Gastrocnemius medialis (tissue), 4 donors: ENCODE measurements around the gene ARHGAP29. TPM values are rescaled to one million over a fixed set of nuclear protein-coding genes. Genes with fewer than 3 reads are reported as not detected.

Experiments used
- ATAC-seq, 2 donors: fragments of 150-250 bp; one replicate each; pipeline ENCODE4 v1.9.1; 2016
- DNase-seq, 2 donors: peaks; one replicate each; pipeline ENCODE4 v3.0.0-alpha.2; 2019
- H3K27ac ChIP-seq, 4 donors: fragments of 200-600 bp; sonication (generic); 1 replicate in 1 of 4; 2 replicates in 3 of 4; pipeline ENCODE4 v1.5.1; 2016 to 2018; ENCODE audit warnings: mild to moderate bottlenecking in 2 of 4, moderate library complexity in 1 of 4
- H3K27me3 ChIP-seq, 3 donors: fragments of 200-600 bp; sonication (generic) in 2 of 3; 1 replicate in 1 of 3; 2 replicates in 2 of 3; pipeline versions ENCODE4 v1.5.1 to v1.6.0; 2016 to 2019; ENCODE audit warnings: mild to moderate bottlenecking in 1 of 3, moderate library complexity in 1 of 3
- H3K36me3 ChIP-seq, 2 donors: fragments of 200-600 bp; sonication (generic) in 1 of 2; one replicate each; pipeline ENCODE4 v1.5.1; 2017 to 2018
- H3K4me1 ChIP-seq, 2 donors: fragments of 200-600 bp; sonication (generic) in 1 of 2; one replicate each; pipeline ENCODE4 v1.5.1; 2016 to 2017; ENCODE audit warnings: mild to moderate bottlenecking in 2 of 2
- H3K4me3 ChIP-seq, 4 donors: fragments of 200-600 bp; sonication (generic) in 3 of 4; 1 replicate in 1 of 4; 2 replicates in 3 of 4; pipeline ENCODE4 v1.5.1; 2016 to 2019; ENCODE audit warnings: mild to moderate bottlenecking in 2 of 4
- H3K9me3 ChIP-seq, 3 donors: fragments of 200-600 bp; sonication (generic) in 2 of 3; 1 replicate in 1 of 3; 2 replicates in 2 of 3; pipeline ENCODE4 v1.5.1; 2016 to 2019
- CTCF ChIP-seq, 5 experiments: fragments of 450-650 bp in 3 of 5; fragments of 200-600 bp in 2 of 5; sonication (generic) in 2 of 5; IDR thresholded peaks in 4 of 5; conservative IDR thresholded peaks in 1 of 5; 1 replicate in 4 of 5; 2 replicates in 1 of 5; pipeline ENCODE4 v1.5.1; 2016 to 2019; ENCODE audit warnings: antibody characterized with exemption in 5 of 5, mild to moderate bottlenecking in 3 of 5, moderate library complexity in 3 of 5
- POLR2A ChIP-seq, 2 donors: fragments of 450-650 bp; IDR thresholded peaks; one replicate each; pipeline ENCODE4 v1.6.1; 2017; ENCODE audit warnings: antibody characterized with exemption in 2 of 2, mild to moderate bottlenecking in 2 of 2, moderate library complexity in 2 of 2
- in situ Hi-C, 4 donors: fragments of 200-750 bp; cut with MboI; loops; one replicate each; pipeline versions ENCODE4 v1.15.0 to v1.8.0; 2017; ENCODE audit warnings: low sequenced_read_pairs in 4 of 4
- intact Hi-C: fragments of 100-400 bp; cut with DNase I; formaldehyde crosslinking; loops from one replicate; pipeline ENCODE4 v1.15.1; 2023; ENCODE audit warnings: low total_unique reads
- total RNA-seq, 4 donors: library from RNA; depleted of rRNA; stranded (reverse); fragments of >200 nt; gene quantifications; one replicate each; pipeline versions ENCODE4 v1.1.0 to v1.2.3, GENCODE V29; 2016

Gene ARHGAP29
- total RNA-seq, 4 donors from 2014 or later, result 10.0 to 13.5 (median 11.6) TPM

GRCh38 chr1:94269921-94270320 lies 32.5 kb upstream of the ARHGAP29 start:
- H3K4me3 ChIP-seq, result no peak overlapping the region
- intact Hi-C loops, result no loop called here
- ATAC-seq (no peak), DNase-seq (no peak)
- H3K36me3 ChIP-seq, result no peaks in the 10 kb centered on the region
- H3K4me1 ChIP-seq, result peaks cover 5 to 6% of the 10 kb centered on the region in 2 donors
- H3K9me3 ChIP-seq, result no peaks in the 10 kb centered on the region
- no peaks in the 10 kb centered on the region for H3K27me3 ChIP-seq
- no peak for TF ChIP-seq CTCF (IDR thresholded peaks at IDR 0.05 in 4 of 5, conservative IDR thresholded peaks at IDR 0.05 in 1 of 5)
- TF ChIP-seq POLR2A (IDR thresholded peaks at IDR 0.05), result no peak
- in situ Hi-C loops, result no loop called here
- H3K27ac ChIP-seq, result no peak overlapping the region

GRCh38 chr1:94265906-94266305 lies 28.5 kb upstream of the ARHGAP29 start:
- no peak for TF ChIP-seq POLR2A (IDR thresholded peaks at IDR 0.05)
- TF ChIP-seq CTCF (IDR thresholded peaks at IDR 0.05 in 4 of 5, conservative IDR thresholded peaks at IDR 0.05 in 1 of 5), result no peak
- ATAC-seq (peak; percentile 58 to 72), DNase-seq (no peak)
- intact Hi-C loops (no loop called here), in situ Hi-C loops (no loop called here)
- peaks cover 5 to 6% of the 10 kb centered on the region in 2 donors for H3K4me1 ChIP-seq
- H3K4me3 ChIP-seq, result no peak overlapping the region
- H3K9me3 ChIP-seq, result no peaks in the 10 kb centered on the region
- no peaks in the 10 kb centered on the region for H3K36me3 ChIP-seq
- H3K27ac ChIP-seq, result peak overlapping the region in 2 of 4 donors; percentile 1 to 22
- H3K27me3 ChIP-seq, result no peaks in the 10 kb centered on the region

GRCh38 chr1:94265011-94265422 lies 27.6 kb upstream of the ARHGAP29 start:
- Histone ChIP-seq H3K36me3 (no peaks in the 10 kb centered on the region), H3K27me3 (no peaks in the 10 kb centered on the region), H3K4me3 (no peak overlapping the region), H3K27ac (no peak overlapping the region), H3K4me1 (peaks cover 5 to 6% of the 10 kb centered on the region in 2 donors), H3K9me3 (no peaks in the 10 kb centered on the region)
- ATAC-seq (no peak), DNase-seq (no peak)
- in situ Hi-C loops, result no loop called here
- TF ChIP-seq CTCF (IDR thresholded peaks at IDR 0.05 in 4 of 5, conservative IDR thresholded peaks at IDR 0.05 in 1 of 5), result no peak
- TF ChIP-seq POLR2A (IDR thresholded peaks at IDR 0.05), result no peak
- intact Hi-C loops, result no loop called here

GRCh38 chr1:94260635-94261387 lies 23.4 kb upstream of the ARHGAP29 start:
- H3K4me3 ChIP-seq, result no peak overlapping the region
- intact Hi-C loops, result no loop called here

More at GRCh38 chr1:94260635-94261387, 23.4 kb upstream of the ARHGAP29 start:
- DNase-seq (no peak), ATAC-seq (no peak)
- H3K27me3 ChIP-seq, result no peaks in the 10 kb centered on the region
- no peak overlapping the region for H3K27ac ChIP-seq
- H3K9me3 ChIP-seq, result no peaks in the 10 kb centered on the region
- no peaks in the 10 kb centered on the region for H3K36me3 ChIP-seq
- in situ Hi-C loops, result no loop called here
- peaks cover 13 to 20% of the 10 kb centered on the region in 2 donors for H3K4me1 ChIP-seq
- TF ChIP-seq CTCF (IDR thresholded peaks at IDR 0.05 in 4 of 5, conservative IDR thresholded peaks at IDR 0.05 in 1 of 5), result no peak
